Endothelial cell of umbilical vein (primary cell): ENCODE results near the gene PLA2G4B. TPM values are rescaled to one million over a fixed set of nuclear protein-coding genes. Genes with fewer than 3 reads are reported as not detected.

Experiments used
- BruUV-seq: library from RNA; stranded (reverse); fragments of 400-500 nt; replicated peaks from 2 replicates; lab custom pipeline; 2021; lab: Mats Ljungman, UMichigan
- CTCF ChIA-PET: fragments of 300-600, 350-600 bp; sonication (Branson Sonifier 250); formaldehyde crosslinking; loops from one replicate; lab custom pipeline; 2021; ENCODE audit warnings: antibody characterized with exemption, inconsistent platforms; lab: Charles Lee
- POLR2A ChIA-PET: fragments of 300-600, 350-600 bp; sonication (Branson Sonifier 250); formaldehyde crosslinking; loops from one replicate; lab custom pipeline; 2021; ENCODE audit warnings: antibody characterized with exemption, inconsistent platforms; lab: Charles Lee
- DNase-seq: peaks from one replicate; pipeline ENCODE4 v3.0.0-alpha.2; 2011; ENCODE audit warnings: low read depth, low spot score
- FAIRE-seq: peaks from 2 replicates; lab custom pipeline; 2011; peaks lifted over from hg19 to GRCh38; lab: Jason Lieb, UNC
- H2AFZ ChIP-seq: 2 replicates; pipeline ENCODE4 v1.6.0; 2012; ENCODE audit warnings: low read depth, low read length, control low read depth, inconsistent platforms
- H3K27ac ChIP-seq: 2 replicates; pipeline ENCODE4 v1.5.1; 2011; ENCODE audit warnings: low read depth, mild to moderate bottlenecking, control low read depth, low read length, moderate library complexity; ENCODE audit not compliant: insufficient read depth
- H3K27me3 ChIP-seq, 2 experiments: 2 replicates each; pipeline versions ENCODE4 v1.6.0 to v1.6.1; 2011; ENCODE audit warnings: low read length in 2 of 2, mixed read lengths in 1 of 2; ENCODE audit not compliant: control insufficient read depth in 2 of 2, insufficient read depth in 2 of 2
- H3K36me3 ChIP-seq, 2 experiments: 2 replicates in 1 of 2; 3 replicates in 1 of 2; pipeline ENCODE4 v1.5.1; 2011; ENCODE audit warnings: low read length in 2 of 2, mild to moderate bottlenecking in 1 of 2, moderate library complexity in 1 of 2; ENCODE audit not compliant: control insufficient read depth in 2 of 2, insufficient read depth in 2 of 2; ENCODE audit errors: extremely low read depth in 1 of 2
- H3K4me1 ChIP-seq: 3 replicates; pipeline ENCODE4 v1.5.1; 2011; ENCODE audit warnings: mild to moderate bottlenecking, low read length; ENCODE audit not compliant: control insufficient read depth, insufficient read depth; ENCODE audit errors: extremely low read depth
- H3K4me2 ChIP-seq: 2 replicates; pipeline ENCODE4 v1.6.1; 2011; ENCODE audit warnings: low read length, control low read depth, mixed read lengths; ENCODE audit not compliant: insufficient read depth
- H3K4me3 ChIP-seq, 3 experiments: fragments of 200-600 bp in 1 of 3; sonication (generic), shearing (Covaris generic) in 1 of 3; replicated peaks in 1 of 3; 2 replicates each; pipeline ENCODE4 v1.5.1; 2011 to 2016; ENCODE audit warnings: control low read depth in 3 of 3, low read length in 3 of 3, mild to moderate bottlenecking in 2 of 3, inconsistent platforms in 1 of 3, low read depth in 1 of 3, moderate library complexity in 1 of 3; ENCODE audit not compliant: insufficient read depth in 1 of 3
- H3K79me2 ChIP-seq: 2 replicates; pipeline ENCODE4 v1.6.0; 2012; ENCODE audit warnings: low read length, inconsistent platforms; ENCODE audit not compliant: control insufficient read depth, insufficient read depth
- H3K9ac ChIP-seq: replicated peaks from 2 replicates; pipeline ENCODE3; 2011; ENCODE audit warnings: low read length, control low read depth; ENCODE audit not compliant: insufficient read depth; ENCODE audit errors: extremely low read depth
- H3K9me1 ChIP-seq: replicated peaks from 3 replicates; pipeline ENCODE4 v1.6.0; 2011; ENCODE audit warnings: mild to moderate bottlenecking, low read length; ENCODE audit not compliant: control insufficient read depth, insufficient read depth; ENCODE audit errors: extremely low read depth
- H3K9me3 ChIP-seq: replicated peaks from 2 replicates; pipeline ENCODE4 v1.5.1; 2012; ENCODE audit warnings: low read length, inconsistent platforms; ENCODE audit not compliant: control insufficient read depth, insufficient read depth
- H4K20me1 ChIP-seq: replicated peaks from 2 replicates; pipeline ENCODE3; 2011; ENCODE audit warnings: mild to moderate bottlenecking, low read length; ENCODE audit not compliant: control insufficient read depth, insufficient read depth; ENCODE audit errors: extremely low read depth
- EZH2 ChIP-seq: IDR thresholded peaks from 2 replicates; pipeline ENCODE4 v1.6.1; 2012; ENCODE audit warnings: borderline replicate concordance, low read depth, mild to moderate bottlenecking, moderate library complexity, low read length, inconsistent platforms; ENCODE audit not compliant: severe bottlenecking
- FOS ChIP-seq: IDR thresholded peaks from 2 replicates; pipeline ENCODE4 v1.6.1; 2011; ENCODE audit warnings: mild to moderate bottlenecking, low read length, moderate library complexity, borderline replicate concordance; ENCODE audit not compliant: insufficient read depth
- GATA2 ChIP-seq: IDR thresholded peaks from 2 replicates; pipeline ENCODE4 v1.7.0; 2011; ENCODE audit warnings: low read depth, mild to moderate bottlenecking, moderate library complexity, mixed read lengths, low read length; ENCODE audit not compliant: insufficient read length, insufficient read depth
- JUN ChIP-seq: IDR thresholded peaks from 2 replicates; pipeline ENCODE4 v1.6.1; 2011; ENCODE audit warnings: borderline replicate concordance, low read depth; ENCODE audit not compliant: insufficient read length, insufficient read depth
- MAX ChIP-seq: IDR thresholded peaks from 2 replicates; pipeline ENCODE4 v1.6.1; 2011; ENCODE audit not compliant: insufficient read depth, insufficient read length
- MYC ChIP-seq: IDR thresholded peaks from one replicate; pipeline ENCODE4 v1.6.1; 2011; ENCODE audit warnings: mild to moderate bottlenecking, low read depth, low read length
- POLR2A ChIP-seq: IDR thresholded peaks from 2 replicates; pipeline ENCODE4 v1.6.1; 2012; ENCODE audit warnings: low read depth, mild to moderate bottlenecking, control low read depth, low read length
- POLR2AphosphoS5 ChIP-seq: IDR thresholded peaks from 2 replicates; pipeline ENCODE4 v1.6.1; 2012; ENCODE audit warnings: low read depth, mild to moderate bottlenecking, control low read depth, low read length, moderate library complexity; ENCODE audit not compliant: insufficient read depth
- dilution Hi-C: fragments of 300-500 bp; cut with MboI; formaldehyde crosslinking; loops from one replicate; pipeline ENCODE4 v1.15.0; 2019; ENCODE audit warnings: low sequenced_read_pairs; ENCODE audit not compliant: extremely low pct_ligation_motif_present
- intact Hi-C: fragments of 100-400 bp; cut with micrococcal nuclease; formaldehyde crosslinking; loops from one replicate; pipeline ENCODE4 v1.10.0; 2022
- polyA plus RNA-seq, 4 experiments: library from polyadenylated mRNA; depleted of rRNA in 3 of 4; stranded (reverse) in 3 of 4; unstranded in 1 of 4; fragments of >200 nt; gene quantifications; 2 replicates each; pipeline versions ENCODE4 v1.2.1 to v1.2.3, GENCODE V29; 2011 to 2012; ENCODE audit warnings: missing spikeins in 1 of 4
- total RNA-seq: library from RNA; stranded (reverse); gene quantifications from 2 replicates; pipeline ENCODE4 v1.2.3, GENCODE V29; 2021
- TF ChIP-seq, protein P1 (sequence below), 2 donors: IDR thresholded peaks; 1 replicate in 1 of 2; 2 replicates in 1 of 2; pipeline ENCODE4 v1.5.1; 2011; ENCODE audit warnings: low read length in 2 of 2, mild to moderate bottlenecking in 2 of 2, moderate library complexity in 2 of 2, control low read depth in 1 of 2, inconsistent platforms in 1 of 2, low read depth in 1 of 2; ENCODE audit not compliant: insufficient read depth in 1 of 2; ENCODE audit errors: extremely low read depth in 1 of 2

PLA2G4B gene
- total and polyA plus RNA-seq, 2 donors (not counting 3 experiments of a cell fraction or from before 2014, with no cell fraction given), result 4.0 to 7.9 TPM

DNA sequence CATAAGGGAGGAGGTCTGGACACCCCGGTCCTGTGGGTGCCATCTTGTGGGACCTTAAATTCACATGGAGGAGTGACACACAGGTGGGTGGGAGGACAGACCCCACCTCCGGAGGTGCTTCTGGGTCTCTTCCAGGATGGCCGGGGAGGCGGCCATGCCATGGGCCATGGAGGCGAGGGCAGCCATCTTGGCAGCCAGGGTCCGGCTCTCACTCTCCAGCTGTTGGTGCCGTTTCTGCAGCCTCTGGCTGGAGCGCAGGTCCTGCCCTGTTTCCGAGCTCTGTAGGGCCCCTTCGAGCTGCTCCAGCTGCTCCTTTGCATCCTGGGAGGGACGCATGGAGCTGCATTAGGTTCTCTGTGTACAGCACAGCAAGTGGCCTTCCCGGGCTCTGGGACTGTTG is 36.1 kb downstream of the PLA2G4B start:
- POLR2A ChIA-PET, result no interaction called here
- CTCF ChIA-PET, result interaction anchor here (1.3 kb wide), 1 partner anchor 30 kb away, joined by 3 read pairs; no protein-coding TSS in a partner anchor
- no TSS peak for BruUV-seq
- dilution Hi-C loops (no loop called here), intact Hi-C loops (no loop called here)
- no peaks in the 10 kb centered on the region for H3K79me2 ChIP-seq
- no peak overlapping the region for H3K4me3 ChIP-seq
- H3K9me3 ChIP-seq, result no peaks in the 10 kb centered on the region
- no peaks in the 10 kb centered on the region for H3K9me1 ChIP-seq
- no peaks in the 10 kb centered on the region for H3K27me3 ChIP-seq
- DNase-seq (no peak), FAIRE-seq (no peak)
- no peak overlapping the region for H3K9ac ChIP-seq
- H3K4me2 ChIP-seq, result no peak overlapping the region
- peaks cover 0 to 49% of the 10 kb centered on the region in 2 experiments for H3K36me3 ChIP-seq
- no peaks in the 10 kb centered on the region for H4K20me1 ChIP-seq
- H3K4me1 ChIP-seq, result no peaks in the 10 kb centered on the region
- no peak overlapping the region for H2AFZ ChIP-seq
- TF ChIP-seq EZH2 (no peak), POLR2A (no peak)
- TF ChIP-seq, protein P1, sequence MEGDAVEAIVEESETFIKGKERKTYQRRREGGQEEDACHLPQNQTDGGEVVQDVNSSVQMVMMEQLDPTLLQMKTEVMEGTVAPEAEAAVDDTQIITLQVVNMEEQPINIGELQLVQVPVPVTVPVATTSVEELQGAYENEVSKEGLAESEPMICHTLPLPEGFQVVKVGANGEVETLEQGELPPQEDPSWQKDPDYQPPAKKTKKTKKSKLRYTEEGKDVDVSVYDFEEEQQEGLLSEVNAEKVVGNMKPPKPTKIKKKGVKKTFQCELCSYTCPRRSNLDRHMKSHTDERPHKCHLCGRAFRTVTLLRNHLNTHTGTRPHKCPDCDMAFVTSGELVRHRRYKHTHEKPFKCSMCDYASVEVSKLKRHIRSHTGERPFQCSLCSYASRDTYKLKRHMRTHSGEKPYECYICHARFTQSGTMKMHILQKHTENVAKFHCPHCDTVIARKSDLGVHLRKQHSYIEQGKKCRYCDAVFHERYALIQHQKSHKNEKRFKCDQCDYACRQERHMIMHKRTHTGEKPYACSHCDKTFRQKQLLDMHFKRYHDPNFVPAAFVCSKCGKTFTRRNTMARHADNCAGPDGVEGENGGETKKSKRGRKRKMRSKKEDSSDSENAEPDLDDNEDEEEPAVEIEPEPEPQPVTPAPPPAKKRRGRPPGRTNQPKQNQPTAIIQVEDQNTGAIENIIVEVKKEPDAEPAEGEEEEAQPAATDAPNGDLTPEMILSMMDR (IDR thresholded peaks at IDR 0.05; ENCODE audit: extremely low read depth in 1 of 2, insufficient read depth in 1 of 2, low read depth in 1 of 2, low read length in 2 of 2), result no peak
- H3K27ac ChIP-seq, result no peak overlapping the region

- no TSS peak for BruUV-seq
- no peak overlapping the region for H2AFZ ChIP-seq
- H3K4me2 ChIP-seq, result no peak overlapping the region
- H3K9me1 ChIP-seq, result no peaks in the 10 kb centered on the region
- H3K9ac ChIP-seq, result no peak overlapping the region
- DNase-seq, result no peak
- intact Hi-C loops (no loop called here), dilution Hi-C loops (no loop called here)
- TF ChIP-seq MAX (no peak), POLR2A (no peak), EZH2 (no peak), GATA2 (no peak), JUN (no peak), FOS (no peak), POLR2AphosphoS5 (no peak), MYC (no peak)
- TF ChIP-seq, protein P1 (IDR thresholded peaks at IDR 0.05; ENCODE audit: extremely low read depth in 1 of 2, insufficient read depth in 1 of 2, low read depth in 1 of 2, low read length in 2 of 2), result no peak
- no peak overlapping the region for H3K4me3 ChIP-seq
- no peak overlapping the region for H3K27ac ChIP-seq
- H3K4me1 ChIP-seq, result no peaks in the 10 kb centered on the region
- no peaks in the 10 kb centered on the region for H4K20me1 ChIP-seq
- H3K27me3 ChIP-seq, result no peaks in the 10 kb centered on the region
- ChIA-PET CTCF (interaction anchor here (1.3 to 1.4 kb wide), 2 partner anchors 12 to 18 kb away, joined by 3 read pairs; no protein-coding TSS in a partner anchor), POLR2A (no interaction called here)
- no peak for FAIRE-seq
- H3K36me3 ChIP-seq, result peaks cover 0 to 49% of the 10 kb centered on the region in 2 experiments
- no peaks in the 10 kb centered on the region for H3K9me3 ChIP-seq
- H3K79me2 ChIP-seq, result no peaks in the 10 kb centered on the region
These were observed 37.4 kb downstream of the PLA2G4B start for GRCh38 chr15:41876007-41876406.
